Lower leg skin (tissue), 4 donors: Measurements from ENCODE around the gene CDHR3. TPM values are rescaled to one million over a fixed set of nuclear protein-coding genes. Genes with fewer than 3 reads are reported as not detected.

ENCODE experiments used
- DNase-seq, 2 donors: peaks; one replicate each; pipeline ENCODE4 v3.0.0-alpha.2; 2019; ENCODE audit warnings: low spot score in 2 of 2
- H3K4me3 ChIP-seq: fragments of 200-600 bp; sonication (generic); 2 replicates; pipeline ENCODE4 v1.5.1; 2017; ENCODE audit warnings: mild to moderate bottlenecking, low read depth; ENCODE audit not compliant: poor library complexity, severe bottlenecking
- CTCF ChIP-seq, 3 donors: fragments of 450-650 bp; IDR thresholded peaks; one replicate each; pipeline ENCODE4 v1.5.1; 2016; ENCODE audit warnings: antibody characterized with exemption in 3 of 3, mild to moderate bottlenecking in 3 of 3, moderate library complexity in 2 of 3
- POLR2A ChIP-seq, 2 donors: fragments of 450-650 bp; IDR thresholded peaks; one replicate each; pipeline ENCODE4 v1.6.1; 2016 to 2017; ENCODE audit warnings: antibody characterized with exemption in 2 of 2, mild to moderate bottlenecking in 1 of 2, moderate library complexity in 1 of 2
- WGBS, 2 donors: methylation state at CpG; one replicate each; pipeline ENCODE4 v1.1.5; 2018; 5-methylcytosine and 5-hydroxymethylcytosine counted together
- intact Hi-C: fragments of 100-400 bp; cut with DNase I; formaldehyde crosslinking; loops from one replicate; pipeline ENCODE4 v1.15.0; 2023; ENCODE audit warnings: low total_unique reads
- total RNA-seq, 4 donors: library from RNA; depleted of rRNA; stranded (reverse); fragments of >200 nt; gene quantifications; one replicate each; pipeline ENCODE4 v1.1.0, GENCODE V29; 2016

CDHR3 gene
- total RNA-seq, 4 donors from 2014 or later = 2.4 to 4.2 (median 3.3) TPM; not detected in 1

- no peak overlapping the region for H3K4me3 ChIP-seq
- no peak for DNase-seq
- intact Hi-C loops = no loop called here
- no peak for TF ChIP-seq CTCF (IDR thresholded peaks at IDR 0.05)
- no peak for TF ChIP-seq POLR2A (IDR thresholded peaks at IDR 0.05)
- WGBS, 2 donors = 83 to 90% methylated on average over 2 of the region's 2 CpGs
Measured at GRCh38 chr7:106034383-106034782, 71.3 kb downstream of the CDHR3 start.

- intact Hi-C loops = no loop called here
- TF ChIP-seq CTCF (IDR thresholded peaks at IDR 0.05) (no peak), POLR2A (IDR thresholded peaks at IDR 0.05) (no peak)
- 93 to 95% methylated on average over 8 of the region's 8 CpGs for WGBS, 2 donors
- DNase-seq = no peak
- H3K4me3 ChIP-seq = no peak overlapping the region
Measured at GRCh38 chr7:106035568-106035967, 72.5 kb downstream of the CDHR3 start.

- TF ChIP-seq POLR2A (IDR thresholded peaks at IDR 0.05) (no peak), CTCF (IDR thresholded peaks at IDR 0.05) (no peak)
- WGBS, 2 donors = 70 to 96% methylated on average over 6 of the region's 6 CpGs
- intact Hi-C loops = no loop called here
- DNase-seq = no peak
- H3K4me3 ChIP-seq = no peak overlapping the region
Measured at GRCh38 chr7:106036004-106036403, 72.9 kb downstream of the CDHR3 start.

GRCh38 chr7:106037489-106038176 lies 74.6 kb downstream of the CDHR3 start:
- TF ChIP-seq POLR2A (IDR thresholded peaks at IDR 0.05) (no peak), CTCF (IDR thresholded peaks at IDR 0.05) (no peak)
- WGBS, 2 donors = 89 to 91% methylated on average over 7 of the region's 7 CpGs
- no peak for DNase-seq
- intact Hi-C loops = no loop called here
- H3K4me3 ChIP-seq = no peak overlapping the region

GRCh38 chr7:106038289-106038688 lies 75.2 kb downstream of the CDHR3 start:
- DNase-seq = no peak
- WGBS, 2 donors = 95 to 97% methylated on average over 5 of the region's 5 CpGs
- no peak for TF ChIP-seq POLR2A (IDR thresholded peaks at IDR 0.05)
- TF ChIP-seq CTCF (IDR thresholded peaks at IDR 0.05) = no peak
- intact Hi-C loops = no loop called here
- H3K4me3 ChIP-seq = no peak overlapping the region

GRCh38 chr7:106038916-106039315 lies 75.9 kb downstream of the CDHR3 start:
- DNase-seq = no peak
- intact Hi-C loops = no loop called here
- no peak for TF ChIP-seq POLR2A (IDR thresholded peaks at IDR 0.05)
- TF ChIP-seq CTCF (IDR thresholded peaks at IDR 0.05) = no peak
- WGBS, 2 donors = 82 to 83% methylated on average over 12 of the region's 12 CpGs
- no peak overlapping the region for H3K4me3 ChIP-seq
